Keratinocyte (primary cell): Measurements from ENCODE around the gene DIPK1A.

Experiments
- CTCF ChIP-seq, 3 experiments: IDR thresholded peaks in 1 of 3; conservative IDR thresholded peaks in 1 of 3; optimal IDR thresholded peaks in 1 of 3; 2 replicates in 2 of 3; 3 replicates in 1 of 3; pipeline versions ENCODE3 to v1.5.1; 2011; ENCODE audit warnings: low read length in 3 of 3, mild to moderate bottlenecking in 3 of 3, moderate library complexity in 2 of 3, control low read depth in 1 of 3, inconsistent platforms in 1 of 3; ENCODE audit not compliant: insufficient read depth in 2 of 3; ENCODE audit errors: extremely low read depth in 1 of 3
- EZH2 ChIP-seq: IDR thresholded peaks from one replicate; pipeline ENCODE4 v1.6.1; 2012; ENCODE audit warnings: inconsistent platforms, mild to moderate bottlenecking, low read length, moderate library complexity

GRCh38 chr1:92934395-92935378 lies 26.6 kb downstream of the DIPK1A start:
- TF ChIP-seq CTCF (optimal IDR thresholded peaks at IDR 0.05 in 1 of 3, IDR thresholded peaks at IDR 0.05 in 1 of 3, conservative IDR thresholded peaks at IDR 0.05 in 1 of 3; ENCODE audit: extremely low read depth in 1 of 3, insufficient read depth in 2 of 3, low read length in 3 of 3) (no peak), EZH2 (no peak)
